A673 (cell line): ENCODE results near the gene FCHO1.

Source experiments
- EZH2 ChIP-seq: fragments of 200-600 bp; sonication (generic); IDR thresholded peaks from 2 replicates; pipeline ENCODE4 v1.6.1; 2017; ENCODE audit warnings: borderline replicate concordance, low read depth, mild to moderate bottlenecking, mixed read lengths, antibody characterized with exemption, low read length; ENCODE audit not compliant: poor library complexity, severe bottlenecking
- TF ChIP-seq, protein P1 (sequence below): fragments of 300-800, 200-600 bp; sonication (generic); conservative IDR thresholded peaks from 2 replicates; pipeline ENCODE4 v1.5.1; 2017; ENCODE audit warnings: low read depth, mild to moderate bottlenecking, antibody characterized with exemption, low read length, moderate library complexity, mixed read lengths

DNA sequence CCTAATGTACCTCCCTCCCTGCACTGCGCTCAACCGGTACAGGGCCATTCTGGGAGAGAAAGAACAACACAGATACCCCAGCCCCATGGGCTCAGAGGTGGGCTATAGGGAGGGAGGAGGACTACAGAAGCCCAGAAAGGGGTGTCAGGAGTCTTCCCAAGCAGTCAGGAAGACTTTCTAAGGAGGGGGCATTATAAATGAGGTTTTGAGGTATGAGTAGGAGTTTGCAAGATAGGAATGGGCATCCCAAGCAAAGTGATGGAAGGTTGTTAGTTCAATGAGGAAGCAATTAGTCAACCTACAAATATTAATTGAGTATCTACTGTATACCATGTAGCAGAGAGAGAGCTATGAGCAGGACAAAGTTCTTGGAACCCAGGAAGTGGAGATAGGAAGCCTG lies 37.4 kb downstream of the FCHO1 start:
- no peak for TF ChIP-seq EZH2
- TF ChIP-seq, protein P1, sequence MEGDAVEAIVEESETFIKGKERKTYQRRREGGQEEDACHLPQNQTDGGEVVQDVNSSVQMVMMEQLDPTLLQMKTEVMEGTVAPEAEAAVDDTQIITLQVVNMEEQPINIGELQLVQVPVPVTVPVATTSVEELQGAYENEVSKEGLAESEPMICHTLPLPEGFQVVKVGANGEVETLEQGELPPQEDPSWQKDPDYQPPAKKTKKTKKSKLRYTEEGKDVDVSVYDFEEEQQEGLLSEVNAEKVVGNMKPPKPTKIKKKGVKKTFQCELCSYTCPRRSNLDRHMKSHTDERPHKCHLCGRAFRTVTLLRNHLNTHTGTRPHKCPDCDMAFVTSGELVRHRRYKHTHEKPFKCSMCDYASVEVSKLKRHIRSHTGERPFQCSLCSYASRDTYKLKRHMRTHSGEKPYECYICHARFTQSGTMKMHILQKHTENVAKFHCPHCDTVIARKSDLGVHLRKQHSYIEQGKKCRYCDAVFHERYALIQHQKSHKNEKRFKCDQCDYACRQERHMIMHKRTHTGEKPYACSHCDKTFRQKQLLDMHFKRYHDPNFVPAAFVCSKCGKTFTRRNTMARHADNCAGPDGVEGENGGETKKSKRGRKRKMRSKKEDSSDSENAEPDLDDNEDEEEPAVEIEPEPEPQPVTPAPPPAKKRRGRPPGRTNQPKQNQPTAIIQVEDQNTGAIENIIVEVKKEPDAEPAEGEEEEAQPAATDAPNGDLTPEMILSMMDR: no peak
